GM23248 (cell line): ENCODE measurements around the gene ADCY2. TPM values are rescaled to one million over a fixed set of nuclear protein-coding genes. Genes with fewer than 3 reads are reported as not detected.

Experiments used
- DNase-seq: peaks from one replicate; pipeline ENCODE4 v3.0.0-alpha.2; 2015
- H2AFZ ChIP-seq: fragments of 200-600 bp; sonication (generic); 2 replicates; pipeline ENCODE4 v1.6.1; 2016; ENCODE audit warnings: antibody characterized with exemption
- H3F3A ChIP-seq: fragments of 200-600 bp; sonication (generic); 2 replicates; pipeline ENCODE4 v1.6.1; 2016; ENCODE audit warnings: mild to moderate bottlenecking, antibody characterized with exemption, mixed run types; ENCODE audit not compliant: insufficient read depth
- H3K27ac ChIP-seq: fragments of 200-600 bp; sonication (generic); 2 replicates; pipeline ENCODE4 v1.5.1; 2016; ENCODE audit warnings: mild to moderate bottlenecking
- H3K27me3 ChIP-seq: fragments of 200-600 bp; sonication (generic); replicated peaks from 2 replicates; pipeline ENCODE4 v1.6.1; 2016; ENCODE audit warnings: mild to moderate bottlenecking; ENCODE audit not compliant: insufficient read depth
- H3K36me3 ChIP-seq: fragments of 200-600 bp; sonication (generic); 2 replicates; pipeline ENCODE4 v1.6.1; 2016; ENCODE audit warnings: low read depth, mild to moderate bottlenecking
- H3K4me1 ChIP-seq: fragments of 200-600 bp; sonication (generic); 2 replicates; pipeline ENCODE4 v1.6.1; 2016; ENCODE audit warnings: mild to moderate bottlenecking; ENCODE audit not compliant: insufficient read depth
- H3K4me2 ChIP-seq: fragments of 200-600 bp; sonication (generic); one replicate; pipeline ENCODE4 v1.6.1; 2016; ENCODE audit warnings: mild to moderate bottlenecking; ENCODE audit not compliant: unreplicated experiment
- H3K4me3 ChIP-seq: fragments of 200-600 bp; sonication (generic); 2 replicates; pipeline ENCODE4 v1.5.1; 2016; ENCODE audit warnings: mild to moderate bottlenecking
- H3K79me2 ChIP-seq: fragments of 200-600 bp; sonication (generic); 2 replicates; pipeline ENCODE4 v1.6.1; 2016; ENCODE audit warnings: mild to moderate bottlenecking; ENCODE audit not compliant: insufficient read depth
- H3K9ac ChIP-seq: fragments of 200-600 bp; sonication (generic); 2 replicates; pipeline ENCODE4 v1.6.1; 2016; ENCODE audit warnings: mild to moderate bottlenecking
- H3K9me2 ChIP-seq: fragments of 200-600 bp; sonication (generic); 2 replicates; pipeline ENCODE4 v1.6.1; 2016; ENCODE audit warnings: mixed run types, mild to moderate bottlenecking, moderate library complexity; ENCODE audit not compliant: insufficient read depth
- H3K9me3 ChIP-seq: fragments of 200-600 bp; sonication (generic); one replicate; pipeline ENCODE4 v1.6.1; 2017; ENCODE audit warnings: low read depth
- H4K20me1 ChIP-seq: fragments of 200-600 bp; sonication (generic); 2 replicates; pipeline ENCODE4 v1.6.0; 2016; ENCODE audit not compliant: insufficient read depth
- EZH2 ChIP-seq: fragments of 200-600 bp; sonication (generic); IDR thresholded peaks from 2 replicates; pipeline ENCODE4 v1.6.1; 2018; ENCODE audit warnings: antibody characterized with exemption, mild to moderate bottlenecking; ENCODE audit not compliant: insufficient read depth, poor library complexity, severe bottlenecking
- EZH2phosphoT487 ChIP-seq: fragments of 200-600 bp; sonication (generic); IDR thresholded peaks from 2 replicates; pipeline ENCODE4 v1.6.1; 2018; ENCODE audit warnings: antibody characterized with exemption, moderate library complexity, mild to moderate bottlenecking, low read depth; ENCODE audit not compliant: insufficient read depth
- WGBS, 2 experiments: methylation state at CpG; one replicate each; pipeline ENCODE4 v1.1.6; 2015 to 2017; ENCODE audit warnings: low lambda C conversion rate in 2 of 2, low coverage in 1 of 2; ENCODE audit errors: missing lambda C conversion rate in 2 of 2; 5-methylcytosine and 5-hydroxymethylcytosine counted together
- in situ Hi-C: fragments of 300-500 bp; cut with MboI; formaldehyde crosslinking; loops from 2 replicates; pipeline ENCODE4 v1.15.0; 2020
- polyA plus RNA-seq: library from polyadenylated mRNA; unstranded; fragments of >200 nt; fragmentation: Nextera tagmentation; extraction: Ambion mirVana; gene quantifications from 2 replicates; pipeline ENCODE4 v1.2.1, GENCODE V29; 2016
- total RNA-seq: library from RNA; depleted of rRNA; stranded (reverse); fragments of >200 nt; shearing (Covaris generic); gene quantifications from 2 replicates; pipeline ENCODE4 v1.2.3, GENCODE V29; 2014

Gene ADCY2
- total and polyA plus RNA-seq, 2 experiments from 2014 or later: 0.11 TPM; not detected in 1

DNA sequence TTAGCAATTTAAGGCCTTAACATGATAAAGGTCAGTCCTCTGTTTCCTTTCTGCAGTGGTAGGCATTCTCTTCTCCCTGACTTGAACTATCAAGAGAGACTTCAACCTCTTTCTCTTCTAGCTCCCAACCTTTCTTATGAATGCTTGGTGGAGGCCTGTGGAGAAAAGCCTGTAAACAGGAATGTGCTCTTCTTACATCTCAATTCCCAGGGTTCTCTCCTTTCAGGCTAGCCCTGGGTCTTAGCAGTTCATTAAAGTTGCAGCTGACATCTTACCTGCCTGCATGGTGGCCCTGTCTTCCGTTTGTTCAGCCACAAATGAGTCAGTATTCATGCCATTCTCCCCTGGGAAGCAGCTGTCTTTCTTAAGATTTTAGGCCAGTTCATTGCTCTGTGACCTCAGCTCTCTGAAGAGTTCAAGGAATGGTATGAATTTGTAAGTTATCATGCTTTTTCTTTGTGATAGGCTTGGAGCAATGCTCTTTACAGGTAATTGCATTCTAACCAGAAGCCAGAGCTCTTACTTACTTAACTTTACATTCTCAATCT, 77.8 kb downstream of the ADCY2 start:
- H3K9me2 ChIP-seq: no peaks in the 10 kb centered on the region
- no peak overlapping the region for H3K27ac ChIP-seq
- DNase-seq: no peak
- no peak overlapping the region for H2AFZ ChIP-seq
- H3K36me3 ChIP-seq: no peaks in the 10 kb centered on the region
- no peak overlapping the region for H3K9ac ChIP-seq
- TF ChIP-seq EZH2 (no peak), EZH2phosphoT487 (no peak)
- no peaks in the 10 kb centered on the region for H3K9me3 ChIP-seq
- H3F3A ChIP-seq: no peaks in the 10 kb centered on the region
- H3K4me2 ChIP-seq: no peak overlapping the region
- in situ Hi-C loops: no loop called here
- no peaks in the 10 kb centered on the region for H3K27me3 ChIP-seq
- H3K4me3 ChIP-seq: no peak overlapping the region
- WGBS, 2 experiments: 0 to 14% methylated on average over 1 of the region's 1 CpG
- no peaks in the 10 kb centered on the region for H4K20me1 ChIP-seq
- H3K79me2 ChIP-seq: no peaks in the 10 kb centered on the region
- no peaks in the 10 kb centered on the region for H3K4me1 ChIP-seq

DNA sequence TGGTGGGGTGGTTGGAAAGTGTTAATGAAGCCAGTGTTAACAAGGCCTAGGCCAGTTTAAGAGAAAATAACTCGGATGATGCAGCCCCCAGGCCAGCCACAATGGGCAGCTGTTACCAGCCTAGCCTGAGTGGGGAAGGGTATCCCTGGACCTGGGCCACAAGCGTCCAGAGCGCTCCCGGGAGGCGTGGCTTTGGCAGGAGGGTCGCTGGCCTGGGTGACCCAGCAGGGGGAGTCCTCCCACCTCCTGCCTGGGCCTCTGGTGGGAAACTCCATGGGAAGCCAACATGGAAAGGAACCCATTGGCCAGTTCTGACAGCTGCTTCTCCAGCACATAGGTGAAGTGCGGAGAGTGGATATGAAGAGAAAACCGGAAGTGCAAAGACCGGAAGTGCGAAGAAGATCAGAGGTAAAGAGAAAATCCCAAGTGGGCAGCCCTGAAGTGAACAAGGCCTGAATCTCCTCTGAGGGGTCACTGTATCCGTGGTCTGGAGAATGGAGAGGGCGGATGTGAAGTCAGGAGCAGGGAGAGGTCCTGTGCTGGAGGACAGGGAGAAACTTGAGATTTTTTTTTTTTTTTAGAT, 79.0 kb downstream of the ADCY2 start:
- no peaks in the 10 kb centered on the region for H3K27me3 ChIP-seq
- H3K9me2 ChIP-seq: no peaks in the 10 kb centered on the region
- H3K4me1 ChIP-seq: no peaks in the 10 kb centered on the region
- no peak overlapping the region for H2AFZ ChIP-seq
- no peaks in the 10 kb centered on the region for H4K20me1 ChIP-seq
- no peaks in the 10 kb centered on the region for H3K79me2 ChIP-seq
- in situ Hi-C loops: no loop called here
- no peak overlapping the region for H3K9ac ChIP-seq
- no peak for TF ChIP-seq EZH2
- no peak for TF ChIP-seq EZH2phosphoT487
- H3K36me3 ChIP-seq: no peaks in the 10 kb centered on the region
- H3K9me3 ChIP-seq: no peaks in the 10 kb centered on the region
- H3F3A ChIP-seq: no peaks in the 10 kb centered on the region
- no peak overlapping the region for H3K4me2 ChIP-seq
- H3K27ac ChIP-seq: no peak overlapping the region
- WGBS, 2 experiments: 80 to 81% methylated on average over 12 of the region's 12 CpGs
- no peak overlapping the region for H3K4me3 ChIP-seq
- DNase-seq: no peak

DNA sequence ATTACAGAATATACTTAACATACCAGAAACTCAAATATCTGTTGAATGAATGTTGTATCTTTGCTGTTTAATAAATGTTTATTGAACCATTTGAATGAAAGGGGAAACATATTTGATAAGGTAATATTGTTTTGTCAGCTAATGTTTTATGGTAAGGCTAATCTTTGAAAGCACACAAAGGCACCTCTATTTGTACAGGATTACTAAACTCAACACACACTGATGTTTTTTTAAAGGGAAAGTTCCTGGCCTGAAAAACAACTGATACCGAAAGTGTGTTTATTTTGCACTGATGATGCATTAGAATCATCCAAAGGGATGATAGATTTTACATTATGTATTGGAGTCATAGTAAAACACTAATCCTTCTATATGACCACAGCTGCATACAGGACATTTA, 82.5 kb downstream of the ADCY2 start:
- Histone ChIP-seq H3K9ac (no peak overlapping the region), H3K36me3 (no peaks in the 10 kb centered on the region), H3K79me2 (no peaks in the 10 kb centered on the region), H3K9me3 (no peaks in the 10 kb centered on the region), H3K9me2 (no peaks in the 10 kb centered on the region), H3K4me1 (no peaks in the 10 kb centered on the region), H4K20me1 (no peaks in the 10 kb centered on the region), H3K27ac (no peak overlapping the region), H3F3A (no peaks in the 10 kb centered on the region), H2AFZ (no peak overlapping the region), H3K4me2 (no peak overlapping the region), H3K27me3 (no peaks in the 10 kb centered on the region), H3K4me3 (no peak overlapping the region)
- TF ChIP-seq EZH2phosphoT487: no peak
- TF ChIP-seq EZH2: no peak
- DNase-seq: no peak
- in situ Hi-C loops: no loop called here
- WGBS, 2 experiments: 9 to 26% methylated on average over 1 of the region's 1 CpG

DNA sequence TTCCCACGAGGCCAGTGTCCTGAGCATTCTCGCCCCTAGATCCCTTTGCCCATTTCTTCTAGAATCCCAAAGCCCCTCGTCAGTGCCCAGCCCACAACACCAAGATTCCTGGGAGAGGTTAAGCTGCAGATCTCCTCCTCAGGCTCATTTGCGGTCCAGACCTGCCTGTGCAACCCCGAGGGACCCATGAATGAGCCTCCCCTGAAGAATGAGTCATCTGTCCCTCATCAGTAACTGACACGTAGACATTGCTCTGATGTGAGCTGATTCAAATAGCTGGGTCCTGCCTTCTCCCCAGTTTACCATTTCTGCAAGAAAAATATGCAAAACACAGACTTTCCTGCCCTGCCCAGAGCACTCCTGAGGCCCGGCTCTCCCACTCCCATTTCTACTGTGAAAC, 92.8 kb downstream of the ADCY2 start:
- Histone ChIP-seq H3K9ac (no peak overlapping the region), H3K79me2 (no peaks in the 10 kb centered on the region), H3K27me3 (no peaks in the 10 kb centered on the region), H4K20me1 (no peaks in the 10 kb centered on the region), H3K4me2 (no peak overlapping the region), H3K27ac (no peak overlapping the region), H3K9me3 (no peaks in the 10 kb centered on the region), H3K4me1 (no peaks in the 10 kb centered on the region), H3K36me3 (no peaks in the 10 kb centered on the region), H3K4me3 (no peak overlapping the region), H2AFZ (no peak overlapping the region), H3K9me2 (no peaks in the 10 kb centered on the region), H3F3A (no peaks in the 10 kb centered on the region)
- 36 to 43% methylated on average over 7 of the region's 7 CpGs for WGBS, 2 experiments
- DNase-seq: no peak
- TF ChIP-seq EZH2: no peak
- no peak for TF ChIP-seq EZH2phosphoT487
- in situ Hi-C loops: no loop called here

DNA sequence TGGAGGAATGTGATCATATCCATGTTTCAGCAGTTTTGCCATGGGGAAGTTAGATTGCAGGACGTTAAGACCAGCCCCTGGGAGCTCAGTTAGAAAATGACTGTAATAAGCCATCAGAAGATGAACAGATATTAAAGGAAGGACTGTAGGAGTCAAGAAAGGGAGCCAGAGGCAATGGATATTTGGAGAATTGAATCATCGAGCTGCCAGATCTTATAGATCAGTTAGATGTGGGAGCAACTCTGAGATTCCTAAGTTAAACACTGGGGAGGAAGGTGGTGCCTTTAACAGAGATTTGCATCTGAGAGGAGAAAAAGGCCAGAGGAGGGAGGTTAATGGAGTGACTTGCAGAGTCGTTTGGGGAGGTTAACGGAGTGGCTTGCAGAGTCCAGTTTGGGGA, 96.4 kb downstream of the ADCY2 start:
- Histone ChIP-seq H3K4me3 (no peak overlapping the region), H3K9me3 (no peaks in the 10 kb centered on the region), H3K9ac (no peak overlapping the region), H3F3A (no peaks in the 10 kb centered on the region), H3K27ac (no peak overlapping the region), H2AFZ (no peak overlapping the region), H3K27me3 (no peaks in the 10 kb centered on the region), H3K4me2 (no peak overlapping the region), H4K20me1 (no peaks in the 10 kb centered on the region), H3K79me2 (no peaks in the 10 kb centered on the region), H3K4me1 (no peaks in the 10 kb centered on the region), H3K9me2 (no peaks in the 10 kb centered on the region), H3K36me3 (no peaks in the 10 kb centered on the region)
- DNase-seq: no peak
- in situ Hi-C loops: no loop called here
- WGBS, 2 experiments: 59 to 60% methylated on average over 4 of the region's 4 CpGs
- no peak for TF ChIP-seq EZH2phosphoT487
- TF ChIP-seq EZH2: no peak
